ENCODE results near the gene RFPL4A.
"Not testable (repeated sequence)": the region's sequence is repeated elsewhere in the genome, so short reads cannot be mapped to it uniquely, and the experiment has no call there.

The RFPL4A gene

GRCh38 chr19:55723491-55723890 is 35.4 kb upstream of the RFPL4A start:
- Histone ChIP-seq H3K36me3 (ENCODE audit: control insufficient read depth in 1 of 2, insufficient read depth in 2 of 2, low read depth in 1 of 2, low read length in 2 of 2) (no peaks in the 10 kb centered on the region), H4K8ac (ENCODE audit: low read length) (no peak overlapping the region), H3K27ac (ENCODE audit: low read length, poor library complexity, severe bottlenecking) (no peak overlapping the region), H4K91ac (ENCODE audit: low read length) (no peak overlapping the region), H3K14ac (ENCODE audit: low read length in 2 of 2) (no peak overlapping the region), H3K9me3 (ENCODE audit: control insufficient read depth, low read length) (peaks cover 15% of the 10 kb centered on the region), H3K27me3 (ENCODE audit: control insufficient read depth in 1 of 2, insufficient read depth in 1 of 2, low read length in 2 of 2) (no peaks in the 10 kb centered on the region), H3K4me2 (ENCODE audit: low read length, poor library complexity, severe bottlenecking) (no peak overlapping the region), H3K4me1 (ENCODE audit: control insufficient read depth, insufficient read depth, low read depth, low read length) (no peaks in the 10 kb centered on the region), H3K18ac (ENCODE audit: low read depth in 1 of 2, low read length in 2 of 2) (no peak overlapping the region), H3K9ac (ENCODE audit: low read length) (no peak overlapping the region), H3K23ac (ENCODE audit: low read length in 2 of 2) (no peak overlapping the region), H2AFZ (ENCODE audit: low read depth, low read length) (no peak overlapping the region), H2BK15ac (ENCODE audit: low read depth, poor library complexity, severe bottlenecking) (no peak overlapping the region), H2BK5ac (ENCODE audit: low read depth, low read length, poor library complexity, severe bottlenecking) (no peak overlapping the region), H3K4ac (ENCODE audit: low read depth in 1 of 2, low read length in 2 of 2) (no peak overlapping the region), H2BK120ac (ENCODE audit: low read depth, low read length) (no peak overlapping the region), H3K4me3 (ENCODE audit: insufficient read depth in 1 of 2, low read depth in 1 of 2, low read length in 2 of 2) (no peak overlapping the region), H3K79me1 (replicated peaks; ENCODE audit: low read length, poor library complexity, severe bottlenecking) (no peaks in the 10 kb centered on the region), H2BK12ac (ENCODE audit: low read length in 2 of 2) (no peak overlapping the region), H2AK5ac (ENCODE audit: low read length, severe bottlenecking) (no peak overlapping the region)
- no peak for DNase-seq
- WGBS = 88% methylated on average over 5 of the region's 8 CpGs

- not testable (repeated sequence) for H3K4ac ChIP-seq (ENCODE audit: low read depth in 1 of 2, low read length in 2 of 2); H3K27me3 ChIP-seq (ENCODE audit: control insufficient read depth in 1 of 2, insufficient read depth in 1 of 2, low read length in 2 of 2); H3K27ac ChIP-seq (ENCODE audit: low read length, poor library complexity, severe bottlenecking); H4K8ac ChIP-seq (ENCODE audit: low read length); H2AK5ac ChIP-seq (ENCODE audit: low read length, severe bottlenecking); H3K36me3 ChIP-seq (ENCODE audit: control insufficient read depth in 1 of 2, insufficient read depth in 2 of 2, low read depth in 1 of 2, low read length in 2 of 2); H3K9ac ChIP-seq (ENCODE audit: low read length); H3K14ac ChIP-seq (ENCODE audit: low read length in 2 of 2); H4K91ac ChIP-seq (ENCODE audit: low read length); H2BK5ac ChIP-seq (ENCODE audit: low read depth, low read length, poor library complexity, severe bottlenecking); H3K23ac ChIP-seq (ENCODE audit: low read length in 2 of 2); DNase-seq; H2BK120ac ChIP-seq (ENCODE audit: low read depth, low read length); H3K18ac ChIP-seq (ENCODE audit: low read depth in 1 of 2, low read length in 2 of 2); H3K4me2 ChIP-seq (ENCODE audit: low read length, poor library complexity, severe bottlenecking); H3K4me1 ChIP-seq (ENCODE audit: control insufficient read depth, insufficient read depth, low read depth, low read length); H2AFZ ChIP-seq (ENCODE audit: low read depth, low read length); H2BK12ac ChIP-seq (ENCODE audit: low read length in 2 of 2); H3K4me3 ChIP-seq (ENCODE audit: insufficient read depth in 1 of 2, low read depth in 1 of 2, low read length in 2 of 2); H2BK15ac ChIP-seq (ENCODE audit: low read depth, poor library complexity, severe bottlenecking); H3K79me1 ChIP-seq (replicated peaks; ENCODE audit: low read length, poor library complexity, severe bottlenecking)
- WGBS = 73% methylated on average over 2 of the region's 2 CpGs
- peaks cover 15% of the 10 kb centered on the region for H3K9me3 ChIP-seq (ENCODE audit: control insufficient read depth, low read length)
Measured at GRCh38 chr19:55730378-55730777, 28.5 kb upstream of the RFPL4A start.

GRCh38 chr19:55738302-55738701 is 20.6 kb upstream of the RFPL4A start, which contains the start of gene NLRP9:
Gene NLRP9, minus strand, starts transcription at chr19:55738402. Its CDS starts 28 bp downstream, at chr19:55738374.
- Histone ChIP-seq H2BK5ac (ENCODE audit: low read depth, low read length, poor library complexity, severe bottlenecking) (no peak within 1 kb of the TSS), H2BK12ac (ENCODE audit: low read length in 2 of 2) (no peak within 1 kb of the TSS), H3K4me3 (ENCODE audit: insufficient read depth in 1 of 2, low read depth in 1 of 2, low read length in 2 of 2) (no peak within 1 kb of the TSS), H3K18ac (ENCODE audit: low read depth in 1 of 2, low read length in 2 of 2) (no peak within 1 kb of the TSS), H3K4me1 (ENCODE audit: control insufficient read depth, insufficient read depth, low read depth, low read length) (no peaks in the 10 kb centered on the region), H2BK120ac (ENCODE audit: low read depth, low read length) (no peak within 1 kb of the TSS), H2BK15ac (ENCODE audit: low read depth, poor library complexity, severe bottlenecking) (no peak within 1 kb of the TSS), H2AK5ac (ENCODE audit: low read length, severe bottlenecking) (no peak within 1 kb of the TSS), H2AFZ (ENCODE audit: low read depth, low read length) (no peak within 1 kb of the TSS), H3K4me2 (ENCODE audit: low read length, poor library complexity, severe bottlenecking) (no peak within 1 kb of the TSS), H3K9ac (ENCODE audit: low read length) (no peak within 1 kb of the TSS), H4K8ac (ENCODE audit: low read length) (no peak within 1 kb of the TSS), H3K14ac (ENCODE audit: low read length in 2 of 2) (no peak within 1 kb of the TSS), H3K9me3 (ENCODE audit: control insufficient read depth, low read length) (peaks cover 4% of the 10 kb centered on the region), H3K4ac (ENCODE audit: low read depth in 1 of 2, low read length in 2 of 2) (no peak within 1 kb of the TSS), H3K79me1 (replicated peaks; ENCODE audit: low read length, poor library complexity, severe bottlenecking) (no peaks in the 10 kb centered on the region), H4K91ac (ENCODE audit: low read length) (no peak within 1 kb of the TSS), H3K36me3 (ENCODE audit: control insufficient read depth in 1 of 2, insufficient read depth in 2 of 2, low read depth in 1 of 2, low read length in 2 of 2) (no peaks in the 10 kb centered on the region), H3K23ac (ENCODE audit: low read length in 2 of 2) (no peak within 1 kb of the TSS), H3K27me3 (ENCODE audit: control insufficient read depth in 1 of 2, insufficient read depth in 1 of 2, low read length in 2 of 2) (no peaks in the 10 kb centered on the region), H3K27ac (ENCODE audit: low read length, poor library complexity, severe bottlenecking) (no peak within 1 kb of the TSS)
- no peak for DNase-seq
- 100% methylated on average over 1 of the region's 3 CpGs for WGBS

GRCh38 chr19:55750715-55751114 is 8.2 kb upstream of the RFPL4A start:
- H4K8ac ChIP-seq (ENCODE audit: low read length) = no peak overlapping the region
- no peaks in the 10 kb centered on the region for H3K79me1 ChIP-seq (replicated peaks; ENCODE audit: low read length, poor library complexity, severe bottlenecking)
- H2AK5ac ChIP-seq (ENCODE audit: low read length, severe bottlenecking) = no peak overlapping the region
- no peak for DNase-seq
- no peak overlapping the region for H3K9ac ChIP-seq (ENCODE audit: low read length)
- H3K9me3 ChIP-seq (ENCODE audit: control insufficient read depth, low read length) = peaks cover 24% of the 10 kb centered on the region
- no peak overlapping the region for H2BK12ac ChIP-seq (ENCODE audit: low read length in 2 of 2)
- no peaks in the 10 kb centered on the region for H3K36me3 ChIP-seq (ENCODE audit: control insufficient read depth in 1 of 2, insufficient read depth in 2 of 2, low read depth in 1 of 2, low read length in 2 of 2)
- no peak overlapping the region for H3K4ac ChIP-seq (ENCODE audit: low read depth in 1 of 2, low read length in 2 of 2)
- H4K91ac ChIP-seq (ENCODE audit: low read length) = no peak overlapping the region
- no peak overlapping the region for H3K14ac ChIP-seq (ENCODE audit: low read length in 2 of 2)
- H3K18ac ChIP-seq (ENCODE audit: low read depth in 1 of 2, low read length in 2 of 2) = no peak overlapping the region
- no peak overlapping the region for H2BK120ac ChIP-seq (ENCODE audit: low read depth, low read length)
- no peak overlapping the region for H3K4me2 ChIP-seq (ENCODE audit: low read length, poor library complexity, severe bottlenecking)
- no peak overlapping the region for H2BK15ac ChIP-seq (ENCODE audit: low read depth, poor library complexity, severe bottlenecking)
- H3K27ac ChIP-seq (ENCODE audit: low read length, poor library complexity, severe bottlenecking) = no peak overlapping the region
- WGBS = 79% methylated on average over 5 of the region's 6 CpGs
- H3K4me1 ChIP-seq (ENCODE audit: control insufficient read depth, insufficient read depth, low read depth, low read length) = no peaks in the 10 kb centered on the region
- no peak overlapping the region for H2BK5ac ChIP-seq (ENCODE audit: low read depth, low read length, poor library complexity, severe bottlenecking)
- H2AFZ ChIP-seq (ENCODE audit: low read depth, low read length) = no peak overlapping the region
- no peak overlapping the region for H3K4me3 ChIP-seq (ENCODE audit: insufficient read depth in 1 of 2, low read depth in 1 of 2, low read length in 2 of 2)
- H3K27me3 ChIP-seq (ENCODE audit: control insufficient read depth in 1 of 2, insufficient read depth in 1 of 2, low read length in 2 of 2) = no peaks in the 10 kb centered on the region
- no peak overlapping the region for H3K23ac ChIP-seq (ENCODE audit: low read length in 2 of 2)

Measured in mesenchymal stem cell (in vitro differentiated cells and primary cell).